A204.1 (cell line): ENCODE results near the gene SLC25A51.

Experiments
- FAIRE-seq: peaks from 2 replicates; lab custom pipeline; 2012; peaks lifted over from hg19 to GRCh38; lab: Jason Lieb, UNC

Gene SLC25A51, protein sequence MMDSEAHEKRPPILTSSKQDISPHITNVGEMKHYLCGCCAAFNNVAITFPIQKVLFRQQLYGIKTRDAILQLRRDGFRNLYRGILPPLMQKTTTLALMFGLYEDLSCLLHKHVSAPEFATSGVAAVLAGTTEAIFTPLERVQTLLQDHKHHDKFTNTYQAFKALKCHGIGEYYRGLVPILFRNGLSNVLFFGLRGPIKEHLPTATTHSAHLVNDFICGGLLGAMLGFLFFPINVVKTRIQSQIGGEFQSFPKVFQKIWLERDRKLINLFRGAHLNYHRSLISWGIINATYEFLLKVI

DNA sequence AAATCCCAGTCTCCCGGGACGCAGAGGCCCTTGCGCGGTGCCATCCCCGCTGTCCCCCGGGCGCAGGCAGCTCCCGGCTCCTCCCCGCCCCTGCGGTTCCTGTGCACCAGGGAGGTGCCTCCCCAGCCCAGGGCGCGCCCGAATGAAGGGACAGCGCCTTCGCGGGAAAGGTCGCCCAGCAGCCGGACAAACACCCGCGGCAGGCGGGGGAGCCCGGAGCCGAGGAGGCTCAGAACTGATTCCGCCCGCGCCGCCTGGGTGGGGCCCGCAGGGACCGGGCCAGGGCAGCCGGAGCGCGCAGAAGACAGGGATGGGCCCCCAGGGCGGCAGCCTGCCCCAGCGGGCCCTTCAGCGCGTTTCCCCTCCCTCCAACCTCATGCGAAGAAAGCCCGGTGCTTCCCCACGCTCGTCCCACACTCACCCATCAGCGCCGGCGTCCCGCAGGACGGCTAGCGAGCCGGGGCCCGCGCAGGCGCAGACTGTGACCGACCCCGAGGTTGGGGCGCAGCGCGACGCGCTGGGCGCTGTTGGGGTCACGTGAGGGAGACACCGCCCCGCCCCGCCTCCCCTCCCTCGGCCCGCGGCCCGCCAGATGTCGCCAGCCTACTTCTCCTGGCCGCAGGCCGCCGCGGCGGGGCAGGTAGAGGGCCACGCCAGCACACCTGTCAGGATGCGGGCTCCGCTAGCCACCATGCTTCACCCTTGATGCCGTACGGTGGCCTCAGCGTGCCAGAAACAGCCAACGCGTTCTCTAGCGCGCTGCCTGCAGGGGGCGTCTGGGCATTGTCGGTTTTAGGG is at the start of gene SLC25A51:
SLC25A51 (minus strand) TSS at position 481 of the 798 bp plus-strand sequence. CDS start 15,577 bp downstream, outside the sequence.
- no peak for FAIRE-seq

DNA sequence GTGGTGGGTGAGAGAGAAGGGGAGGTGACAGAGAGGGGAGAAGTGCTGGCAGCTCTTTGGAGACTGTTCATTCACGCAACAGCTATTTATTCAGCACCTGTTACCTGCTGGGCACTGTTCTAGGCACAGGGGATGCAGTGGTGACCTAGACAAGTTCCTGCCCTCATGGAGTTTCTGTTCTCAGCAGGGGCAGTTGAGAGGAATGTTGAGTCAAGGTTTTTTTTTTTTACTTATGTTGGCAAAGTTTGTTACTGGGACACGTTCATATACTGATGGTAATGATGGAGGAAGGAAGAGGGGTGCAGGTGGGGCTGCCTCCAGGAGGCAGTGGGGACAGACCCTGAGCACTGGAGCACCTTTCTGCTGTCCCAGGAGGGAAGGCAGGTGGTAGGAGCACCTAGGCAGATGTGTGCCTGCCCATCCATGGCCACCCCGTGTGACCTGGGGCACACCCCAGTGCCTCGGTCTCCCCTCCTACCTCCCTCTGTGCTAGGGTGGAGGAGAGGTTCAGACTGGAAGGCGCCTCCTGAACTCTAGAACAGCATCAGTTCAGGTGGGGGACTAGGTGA is 49.4 kb upstream of the SLC25A51 start:
- FAIRE-seq = no peak

DNA sequence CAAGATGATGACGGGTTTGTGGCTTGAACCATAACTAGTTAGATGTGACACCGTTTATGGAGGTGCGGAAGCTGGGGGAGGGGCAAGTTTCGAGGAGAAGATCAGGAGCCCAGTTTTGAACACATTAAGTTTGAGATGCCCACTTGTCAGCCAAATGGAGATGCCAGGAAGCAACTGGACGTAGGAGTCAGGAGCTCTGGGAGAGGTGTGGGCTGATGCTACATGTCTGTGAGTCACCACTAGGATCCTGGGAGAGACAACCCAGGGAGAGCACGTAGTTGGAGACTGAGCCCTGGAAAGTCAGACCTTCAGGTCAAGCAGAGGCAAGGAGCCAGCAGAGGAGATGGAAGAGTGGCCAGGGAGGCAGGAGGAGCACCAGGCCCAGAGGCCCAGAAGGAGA is 48.8 kb upstream of the SLC25A51 start:
- no peak for FAIRE-seq

DNA sequence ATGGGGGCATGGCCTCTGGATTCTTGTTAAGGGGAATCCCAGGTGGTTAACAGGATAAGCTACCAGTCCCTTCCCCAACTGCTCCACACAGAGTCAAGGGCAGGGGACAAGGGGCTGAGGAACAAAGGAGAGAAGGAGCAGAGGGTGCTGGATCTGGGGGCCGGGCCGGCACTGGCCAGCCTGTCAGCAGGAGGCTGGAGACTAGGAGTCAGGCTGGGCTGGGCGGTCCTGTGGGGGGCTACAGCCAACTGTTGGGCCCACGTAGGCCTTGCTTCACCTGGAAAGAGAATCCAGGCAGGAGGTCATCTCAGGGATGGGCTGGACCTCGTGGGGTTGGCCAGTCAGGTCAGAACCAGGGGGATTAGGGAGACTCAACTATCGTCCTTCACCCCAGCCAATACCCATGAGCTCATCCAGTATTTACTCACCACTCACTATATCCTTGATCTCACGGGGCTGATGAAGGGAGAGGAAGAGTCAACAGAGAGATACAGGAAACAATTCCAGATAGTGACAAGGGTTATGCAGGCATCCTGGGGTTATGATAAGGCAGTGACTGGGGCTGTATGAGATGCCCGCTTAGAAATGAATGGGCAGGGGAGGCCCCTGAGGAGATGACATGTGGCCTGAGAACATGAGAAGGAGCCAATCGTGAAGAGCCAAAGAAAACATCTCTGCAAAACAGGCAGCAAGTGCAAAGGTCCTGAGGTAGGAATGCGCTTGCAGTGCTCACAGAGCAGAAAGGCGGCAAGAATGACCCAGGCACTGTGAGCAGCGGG is 47.9 kb upstream of the SLC25A51 start:
- no peak for FAIRE-seq

DNA sequence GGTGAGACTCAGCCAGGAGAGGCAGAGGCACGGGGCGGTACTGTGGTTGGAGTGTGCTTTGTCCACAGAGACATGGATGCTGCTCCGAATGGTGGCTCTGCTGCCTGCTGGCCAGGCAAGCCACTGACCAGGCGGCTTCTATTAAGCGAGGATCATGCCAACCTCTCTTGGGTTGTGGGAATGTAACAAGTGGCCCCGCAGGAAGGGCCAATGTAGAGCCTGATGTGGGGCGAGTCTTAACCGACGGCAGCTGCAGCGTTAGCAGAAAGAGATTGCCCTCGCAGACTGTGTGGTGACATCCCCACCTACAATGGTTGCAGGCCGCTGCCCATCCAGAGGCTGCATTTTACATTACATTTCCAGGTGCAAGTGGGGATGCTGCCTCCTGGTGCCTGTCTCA is 46.6 kb upstream of the SLC25A51 start:
- FAIRE-seq = no peak

DNA sequence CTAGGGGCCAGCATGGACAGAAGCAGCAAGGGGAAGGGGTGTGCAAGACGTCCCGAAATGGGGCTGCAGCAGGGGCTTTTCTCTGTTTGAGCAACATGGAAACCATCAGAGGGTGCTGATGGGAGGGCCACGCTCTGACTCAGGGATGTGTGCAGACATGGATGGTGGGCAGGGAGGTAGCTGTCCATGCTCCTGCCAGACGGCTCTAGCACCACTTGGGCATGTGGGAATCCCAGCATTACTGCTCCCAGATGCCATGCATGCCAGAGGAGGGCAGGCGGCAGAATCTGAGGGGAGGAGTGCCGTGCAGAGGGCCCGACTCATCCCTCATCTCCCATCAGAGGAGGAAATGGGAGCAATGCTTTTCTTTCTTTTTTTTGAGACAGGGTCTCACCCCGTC is 45.6 kb upstream of the SLC25A51 start:
- no peak for FAIRE-seq

DNA sequence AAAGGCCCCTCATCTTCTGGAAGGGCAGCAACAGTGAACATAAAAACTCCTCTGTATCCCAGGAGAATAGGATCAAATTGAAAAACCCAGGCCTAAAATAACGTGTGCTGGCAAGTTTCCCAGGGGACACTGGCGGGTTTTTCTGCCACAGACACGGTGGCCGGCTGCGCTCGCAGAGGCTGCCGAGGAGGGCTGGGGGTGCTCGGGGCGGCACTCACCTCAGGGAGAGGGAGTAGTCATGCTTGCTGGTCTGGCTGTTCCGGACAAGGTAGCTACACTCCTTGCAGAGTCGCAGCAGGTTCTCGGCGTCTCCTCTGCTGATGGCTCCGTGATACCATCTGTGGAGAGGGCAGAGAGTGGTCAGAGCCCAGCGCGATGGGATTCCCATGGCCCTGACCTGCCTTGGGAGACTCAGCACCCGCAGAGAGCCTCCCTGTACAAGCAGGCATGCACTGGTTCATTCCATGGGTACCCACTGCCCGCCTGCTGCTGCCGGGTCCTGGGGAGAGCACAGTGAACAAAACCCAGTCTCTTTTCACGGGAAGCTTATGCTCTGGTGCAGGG is 44.6 kb upstream of the SLC25A51 start:
- FAIRE-seq = no peak

DNA sequence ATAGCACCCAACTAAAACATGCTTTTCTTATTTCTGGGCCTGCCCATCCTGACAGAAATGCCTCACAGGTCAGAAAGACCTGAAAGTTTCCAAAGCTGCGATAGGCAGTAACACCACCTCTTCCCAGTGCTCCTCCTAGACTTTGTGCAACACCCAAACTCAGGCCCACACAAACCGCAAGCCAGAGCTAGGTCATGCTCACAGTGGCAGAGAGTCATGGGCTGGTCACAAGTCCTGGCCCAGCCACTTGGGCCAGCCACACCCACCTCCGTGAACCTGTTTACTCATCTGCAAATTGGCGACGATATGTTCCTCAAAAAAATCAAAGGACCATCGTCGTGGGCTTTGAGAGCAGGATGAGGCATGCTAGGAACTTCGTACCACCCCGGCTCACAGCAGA is 44.0 kb upstream of the SLC25A51 start:
- no peak for FAIRE-seq

DNA sequence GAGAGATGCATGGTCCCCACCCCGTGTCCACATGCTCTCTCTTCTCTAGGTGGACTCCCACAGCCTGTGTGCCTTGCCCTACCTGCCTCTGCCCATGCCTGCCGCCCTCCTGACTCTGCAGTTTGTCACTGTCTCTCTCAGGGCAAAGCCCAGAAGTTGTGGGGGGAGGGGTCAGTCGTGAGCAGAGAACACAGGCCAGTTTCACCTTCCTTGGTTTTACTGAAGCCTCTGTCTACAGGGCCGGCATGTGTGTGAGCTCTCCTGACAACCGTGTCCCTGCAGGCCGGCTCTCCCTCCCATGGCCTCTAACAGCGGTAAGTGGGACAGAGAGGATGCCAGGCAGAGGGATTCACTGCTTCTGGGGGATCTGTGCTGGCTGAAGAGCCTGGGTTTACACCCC is 43.5 kb upstream of the SLC25A51 start:
- FAIRE-seq = no peak

DNA sequence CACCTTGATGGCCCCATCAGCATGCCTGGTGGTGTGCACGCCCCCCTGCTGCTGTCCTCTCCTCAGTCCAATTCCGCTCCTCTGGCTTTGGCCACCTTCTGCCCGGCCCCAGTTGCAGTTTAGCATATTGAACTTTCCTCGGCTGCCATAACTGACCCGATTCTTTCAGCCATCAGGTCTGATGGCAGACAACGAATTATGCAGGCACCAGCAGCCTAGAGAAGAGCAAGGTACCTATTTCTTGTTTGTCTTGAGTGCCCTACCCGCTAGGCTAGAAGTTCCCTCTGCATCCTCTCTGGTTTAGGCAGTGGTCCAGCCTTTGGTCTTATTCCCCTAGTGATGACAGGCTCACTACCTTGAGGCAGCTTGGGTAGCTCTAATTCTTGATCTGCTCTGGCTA is 43.0 kb upstream of the SLC25A51 start:
- no peak for FAIRE-seq

DNA sequence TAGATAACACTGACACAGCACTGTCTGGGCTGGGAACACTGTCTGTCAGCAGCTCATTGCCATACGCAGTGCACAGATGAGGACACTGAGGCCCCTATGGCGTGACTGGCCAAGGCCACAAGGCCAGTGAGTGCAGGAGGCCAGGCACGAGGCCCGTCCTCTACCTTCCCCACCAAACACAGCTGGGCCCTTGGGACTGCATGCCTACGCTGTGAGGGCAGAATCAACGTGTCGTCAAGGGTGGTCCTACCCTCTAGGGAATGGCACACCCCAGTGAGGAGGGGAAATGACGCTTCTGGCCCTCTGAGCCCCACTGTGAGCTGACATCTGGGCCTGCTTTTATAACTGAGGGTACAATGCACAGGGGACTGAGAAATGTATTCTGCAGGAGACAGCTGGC is 42.1 kb upstream of the SLC25A51 start:
- no peak for FAIRE-seq

DNA sequence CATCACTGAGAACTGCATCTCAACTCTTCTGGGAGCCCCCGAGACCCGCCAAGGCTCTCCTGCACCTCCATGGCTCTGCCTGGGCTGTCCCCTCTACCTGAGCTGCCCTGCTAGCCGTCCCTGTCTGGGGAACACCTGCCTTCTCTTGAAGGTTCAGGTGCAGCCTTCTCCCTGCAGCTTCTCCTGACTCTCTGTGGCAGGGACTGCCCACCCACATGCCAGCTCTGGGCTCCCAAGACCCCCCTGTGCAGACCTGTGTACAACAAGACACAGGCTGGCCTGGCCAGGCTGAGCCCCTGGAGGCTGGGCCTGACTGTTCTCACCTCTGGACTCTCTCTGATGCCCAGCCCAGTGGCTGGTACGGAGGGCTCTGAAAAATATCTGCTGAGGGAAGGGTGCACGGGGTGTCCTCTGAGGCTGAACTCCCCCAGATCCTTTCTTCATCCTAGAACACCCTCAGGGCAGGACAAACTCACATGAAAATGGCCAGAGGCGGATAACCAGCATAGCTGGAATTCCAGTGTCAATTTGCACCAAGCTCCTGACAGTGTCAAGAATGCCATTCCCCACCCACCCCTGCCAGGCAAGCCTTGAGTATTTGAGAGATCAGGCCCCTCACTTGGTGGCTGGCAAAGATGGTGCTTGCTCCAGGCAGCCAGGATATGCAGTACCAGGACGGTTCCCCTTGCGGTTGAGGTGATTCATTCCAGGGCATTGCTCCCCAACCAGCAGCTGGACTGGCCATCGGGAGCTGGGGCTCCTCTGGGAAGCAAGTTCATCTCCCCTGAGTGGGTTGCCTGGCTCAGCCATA is 40.9 kb upstream of the SLC25A51 start:
- no peak for FAIRE-seq

DNA sequence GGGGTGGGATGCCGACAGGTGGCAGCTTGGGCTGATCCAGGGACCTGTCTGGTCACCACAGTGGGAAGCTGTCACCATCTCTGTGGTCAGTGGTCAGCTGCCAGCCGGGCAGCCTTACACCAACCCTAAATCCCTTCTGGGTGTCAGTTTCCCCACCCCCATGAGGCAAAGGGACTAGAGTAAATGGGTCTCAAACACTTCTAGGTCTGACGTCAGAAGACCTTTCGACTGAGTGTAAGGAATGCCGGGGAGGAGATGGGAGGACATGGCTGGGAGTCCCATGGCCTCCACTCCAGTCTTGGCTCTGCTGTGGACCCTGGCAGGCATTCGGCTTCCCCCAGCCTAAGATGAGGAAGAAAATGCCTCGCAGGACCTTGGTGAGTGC is 40.3 kb upstream of the SLC25A51 start:
- no peak for FAIRE-seq

DNA sequence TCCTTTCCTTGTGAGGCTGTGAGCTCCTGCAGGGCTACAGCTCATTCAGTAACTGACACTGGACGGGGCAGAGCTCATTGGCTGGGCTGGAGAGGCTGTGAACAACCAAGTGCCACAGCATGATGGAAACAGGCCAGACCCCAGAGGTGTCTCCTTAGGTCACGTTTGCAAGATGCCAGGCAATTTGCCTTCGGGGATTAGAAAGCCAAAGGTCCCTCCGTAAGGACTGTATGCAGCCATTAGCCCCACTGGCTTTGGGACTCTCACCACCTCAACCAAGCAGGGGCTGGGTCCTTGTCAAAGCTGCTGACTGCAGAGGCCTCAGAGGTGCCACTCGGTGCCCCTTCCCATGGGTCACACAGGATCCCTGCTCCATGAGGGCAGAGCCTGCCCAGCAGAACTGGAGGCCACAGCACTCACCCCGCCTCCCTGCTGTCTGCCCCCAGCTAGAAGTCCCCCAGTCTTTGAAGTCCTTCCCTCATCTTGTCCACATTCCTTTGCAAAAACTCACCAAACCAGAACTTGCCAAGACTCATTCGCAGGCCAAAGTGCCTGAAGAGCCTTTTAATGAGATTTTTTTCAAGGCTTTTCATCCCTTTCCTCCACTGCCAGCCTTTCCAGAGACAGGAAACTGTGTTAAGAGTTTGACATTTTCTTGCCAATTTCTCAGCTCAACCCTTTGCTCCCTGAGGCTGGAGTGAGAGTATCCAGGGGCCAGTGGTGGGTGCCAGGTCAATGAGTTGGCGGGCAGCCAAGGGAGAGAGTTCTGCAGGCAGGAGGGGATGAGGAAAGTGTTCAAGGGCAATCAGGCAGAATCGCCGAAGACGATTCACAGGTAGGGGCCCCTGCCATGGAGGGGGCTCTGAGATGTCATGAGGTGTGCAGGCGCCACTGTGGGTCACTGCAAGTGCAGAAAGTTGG is 39.7 kb upstream of the SLC25A51 start:
- FAIRE-seq = no peak

DNA sequence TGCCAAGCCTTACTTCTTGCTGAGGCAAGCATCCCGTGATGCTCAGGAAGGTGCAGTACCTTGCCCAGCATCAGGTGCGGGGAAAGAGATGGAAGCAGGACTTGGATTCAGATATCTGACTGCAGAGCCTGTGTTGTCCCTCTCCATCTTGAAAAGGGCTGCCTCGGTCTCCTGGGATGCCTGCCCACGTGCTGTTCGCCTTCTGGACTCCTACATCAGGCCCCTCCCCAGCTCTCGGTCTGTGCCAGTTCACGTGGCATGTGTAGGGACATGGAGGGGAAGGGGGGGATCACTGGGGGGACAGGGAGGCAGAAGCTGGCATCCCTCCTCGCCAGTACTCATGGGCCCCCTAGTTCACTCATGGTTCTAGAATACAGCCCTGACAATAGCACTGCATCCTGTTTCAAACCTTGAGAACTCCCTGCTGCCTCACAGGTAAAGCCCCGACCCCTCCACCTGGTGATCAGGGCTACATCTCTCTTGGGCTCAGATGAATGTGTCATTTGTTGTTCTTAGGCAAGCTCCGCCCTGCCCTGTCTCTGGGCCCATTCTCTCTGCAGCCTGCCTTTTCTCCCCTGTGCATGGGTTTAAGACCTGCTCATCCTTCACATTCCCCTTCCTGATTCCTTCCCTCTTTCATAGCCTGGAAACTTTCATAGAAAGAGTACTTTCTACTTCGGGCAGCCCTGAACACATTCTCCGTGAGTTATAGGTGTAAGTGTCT is 38.9 kb upstream of the SLC25A51 start:
- no peak for FAIRE-seq

DNA sequence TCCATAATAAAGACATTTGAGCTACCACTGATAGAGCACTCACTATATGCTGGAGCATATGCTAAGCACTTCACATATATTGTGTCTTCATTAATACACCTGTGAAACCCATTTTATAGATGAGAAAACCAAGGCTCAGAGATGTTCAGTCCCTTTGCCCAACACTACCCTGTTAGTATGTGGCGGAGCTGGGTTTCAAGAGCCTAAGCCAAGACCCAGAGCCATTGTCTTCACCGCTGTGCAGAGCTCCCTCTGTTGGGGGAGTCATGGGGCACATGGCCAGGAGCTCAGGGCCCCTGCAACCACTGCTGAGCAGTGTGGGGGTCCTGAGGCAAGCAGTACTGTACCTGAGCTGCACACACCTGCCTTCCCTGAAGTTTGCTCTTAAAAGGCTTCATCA is 37.3 kb upstream of the SLC25A51 start:
- FAIRE-seq = no peak

DNA sequence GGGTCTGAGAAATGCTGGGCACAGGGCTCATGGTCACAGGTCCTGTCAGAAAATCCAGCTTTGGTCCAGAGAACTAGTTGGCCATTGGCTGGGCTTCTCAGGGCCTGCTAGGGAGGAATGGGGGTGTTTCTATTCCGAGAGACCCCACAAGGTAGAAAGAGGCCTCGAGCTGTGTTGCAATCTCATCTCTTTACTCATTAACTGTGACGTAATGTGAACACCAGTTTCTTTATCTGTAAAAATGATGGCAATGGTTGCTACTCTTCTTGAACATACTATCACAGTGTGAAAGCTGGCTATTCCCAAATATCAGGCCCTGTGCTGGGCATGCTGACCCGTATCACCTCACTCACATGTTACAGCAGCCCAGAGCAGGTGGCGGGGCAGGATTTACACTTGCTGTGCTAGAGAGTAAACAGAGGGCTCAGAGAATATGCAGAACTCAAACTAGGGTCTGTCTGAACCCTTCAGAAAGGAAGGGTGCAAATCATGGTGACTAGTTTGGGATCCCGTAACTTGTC is 35.7 kb upstream of the SLC25A51 start:
- no peak for FAIRE-seq

DNA sequence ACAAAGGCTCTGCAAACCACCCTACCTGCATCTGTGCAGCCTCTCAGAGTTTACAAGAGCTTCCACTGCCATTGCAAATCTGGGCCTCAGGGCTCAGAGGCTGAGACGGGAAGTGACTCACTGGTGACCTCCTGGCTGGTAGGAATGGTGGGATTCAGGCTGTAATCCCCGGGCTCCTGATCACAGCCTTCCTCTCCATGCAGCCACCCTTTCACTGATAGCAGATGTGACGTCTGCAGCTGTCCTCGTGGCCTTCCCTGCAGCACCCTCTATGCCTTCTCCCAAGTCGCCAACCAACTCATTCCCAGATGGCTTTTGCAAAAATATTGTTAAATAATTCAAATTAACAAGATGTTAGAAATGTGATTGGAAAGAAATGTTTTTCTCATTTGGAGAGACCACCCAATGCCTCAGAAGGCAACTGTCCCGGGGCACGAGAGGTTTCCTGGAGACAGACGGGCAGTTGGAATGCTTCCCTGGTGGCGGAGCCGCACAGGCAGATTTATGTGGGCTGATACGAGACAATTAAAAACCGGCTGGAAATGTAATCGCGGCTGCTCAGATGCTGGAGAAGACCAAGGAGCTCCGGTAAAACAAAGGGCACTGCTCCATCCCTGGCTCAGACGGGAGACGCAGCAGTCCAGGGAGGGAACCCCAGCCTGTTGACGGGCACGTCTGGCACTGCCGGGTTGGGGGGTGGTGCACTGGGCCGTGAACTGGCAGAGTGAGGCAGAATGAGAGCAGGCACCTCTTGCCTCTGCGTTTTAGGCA is 34.4 kb upstream of the SLC25A51 start:
- no peak for FAIRE-seq

DNA sequence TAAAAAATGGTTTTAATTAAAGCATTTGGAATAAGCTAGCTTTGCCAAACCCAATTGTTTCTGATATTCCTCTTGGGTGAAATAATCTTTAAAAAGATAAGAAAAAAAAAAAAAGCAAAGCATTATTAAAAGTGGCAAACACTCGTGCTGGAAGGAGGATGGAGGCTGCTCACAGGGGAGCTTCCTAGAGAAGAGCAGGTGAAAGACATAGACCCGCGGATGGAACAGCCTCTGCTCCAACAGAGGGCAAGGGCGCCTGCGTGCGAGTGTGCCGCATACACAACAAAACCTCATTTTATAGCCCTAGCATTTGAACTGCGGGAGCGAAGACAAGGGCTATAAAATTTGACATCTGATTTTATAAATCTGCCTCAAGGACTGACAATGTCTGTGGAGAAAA is 33.4 kb upstream of the SLC25A51 start:
- no peak for FAIRE-seq
